ENCODE data around the gene RELN.

GRCh38 chr7:103984050-103984449, 5.4 kb downstream of the RELN start:
- TF ChIP-seq EZH2 (IDR thresholded peaks at IDR 0.05; ENCODE audit: low read length, missing control alignments) = no peak
- TF ChIP-seq, protein P1, sequence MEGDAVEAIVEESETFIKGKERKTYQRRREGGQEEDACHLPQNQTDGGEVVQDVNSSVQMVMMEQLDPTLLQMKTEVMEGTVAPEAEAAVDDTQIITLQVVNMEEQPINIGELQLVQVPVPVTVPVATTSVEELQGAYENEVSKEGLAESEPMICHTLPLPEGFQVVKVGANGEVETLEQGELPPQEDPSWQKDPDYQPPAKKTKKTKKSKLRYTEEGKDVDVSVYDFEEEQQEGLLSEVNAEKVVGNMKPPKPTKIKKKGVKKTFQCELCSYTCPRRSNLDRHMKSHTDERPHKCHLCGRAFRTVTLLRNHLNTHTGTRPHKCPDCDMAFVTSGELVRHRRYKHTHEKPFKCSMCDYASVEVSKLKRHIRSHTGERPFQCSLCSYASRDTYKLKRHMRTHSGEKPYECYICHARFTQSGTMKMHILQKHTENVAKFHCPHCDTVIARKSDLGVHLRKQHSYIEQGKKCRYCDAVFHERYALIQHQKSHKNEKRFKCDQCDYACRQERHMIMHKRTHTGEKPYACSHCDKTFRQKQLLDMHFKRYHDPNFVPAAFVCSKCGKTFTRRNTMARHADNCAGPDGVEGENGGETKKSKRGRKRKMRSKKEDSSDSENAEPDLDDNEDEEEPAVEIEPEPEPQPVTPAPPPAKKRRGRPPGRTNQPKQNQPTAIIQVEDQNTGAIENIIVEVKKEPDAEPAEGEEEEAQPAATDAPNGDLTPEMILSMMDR (conservative IDR thresholded peaks at IDR 0.05 in 1 of 2, IDR thresholded peaks at IDR 0.05 in 1 of 2; ENCODE audit: low read depth in 1 of 2, low read length in 2 of 2) = no peak

Data from fibroblast of lung (primary cell).